H9 (cell line): ENCODE measurements around the gene ENGASE. TPM values are rescaled to one million over a fixed set of nuclear protein-coding genes. Genes with fewer than 3 reads are reported as not detected.

ENCODE experiments used
- DNase-seq: peaks from one replicate; pipeline ENCODE4 v3.0.0-alpha.2; 2017
- H2AFZ ChIP-seq: one replicate; pipeline ENCODE4 v1.6.1; 2013; ENCODE audit warnings: mild to moderate bottlenecking, low read length, control low read depth, moderate library complexity
- H2AK5ac ChIP-seq: 2 replicates; pipeline ENCODE4 v1.6.1; 2013; ENCODE audit warnings: low read length, control low read depth, mixed read lengths; ENCODE audit not compliant: insufficient read length
- H2BK120ac ChIP-seq: one replicate; pipeline ENCODE4 v1.6.1; 2013; ENCODE audit warnings: low read depth, mild to moderate bottlenecking, low read length, control low read depth, inconsistent platforms; ENCODE audit not compliant: poor library complexity, severe bottlenecking
- H2BK12ac ChIP-seq: 2 replicates; pipeline ENCODE4 v1.6.1; 2013; ENCODE audit warnings: low read length, control low read depth, mixed read lengths, low read depth; ENCODE audit not compliant: insufficient read length
- H2BK15ac ChIP-seq: 2 replicates; pipeline ENCODE4 v1.6.1; 2013; ENCODE audit warnings: low read depth, low read length, control low read depth
- H2BK20ac ChIP-seq: one replicate; pipeline ENCODE4 v1.6.1; 2013; ENCODE audit warnings: low read depth, mild to moderate bottlenecking, low read length, control low read depth, inconsistent platforms; ENCODE audit not compliant: poor library complexity, severe bottlenecking
- H2BK5ac ChIP-seq: 2 replicates; pipeline ENCODE4 v1.6.1; 2013; ENCODE audit warnings: low read length, control low read depth, mixed read lengths; ENCODE audit not compliant: insufficient read length
- H3K14ac ChIP-seq: 2 replicates; pipeline ENCODE4 v1.6.1; 2013; ENCODE audit warnings: low read length, control low read depth; ENCODE audit not compliant: insufficient read depth
- H3K18ac ChIP-seq: 2 replicates; pipeline ENCODE4 v1.6.1; 2013; ENCODE audit warnings: low read depth, mild to moderate bottlenecking, mixed read lengths, low read length, control low read depth; ENCODE audit not compliant: insufficient read length
- H3K23ac ChIP-seq: 2 replicates; pipeline ENCODE4 v1.6.1; 2013; ENCODE audit warnings: low read length, control low read depth, mixed read lengths, low read depth; ENCODE audit not compliant: insufficient read length
- H3K23me2 ChIP-seq: 2 replicates; pipeline ENCODE4 v1.6.1; 2013; ENCODE audit warnings: low read depth, mild to moderate bottlenecking, mixed read lengths, low read length, control low read depth; ENCODE audit not compliant: insufficient read length, poor library complexity, severe bottlenecking
- H3K27ac ChIP-seq: 2 replicates; pipeline ENCODE4 v1.5.1; 2013; ENCODE audit warnings: low read length, control low read depth, mixed read lengths, low read depth; ENCODE audit not compliant: insufficient read length
- H3K27me3 ChIP-seq: 2 replicates; pipeline ENCODE4 v1.6.1; 2013; ENCODE audit warnings: low read length, control low read depth, inconsistent platforms; ENCODE audit not compliant: insufficient read depth
- H3K4ac ChIP-seq: 2 replicates; pipeline ENCODE4 v1.6.1; 2013; ENCODE audit warnings: low read depth, mild to moderate bottlenecking, control low read depth, inconsistent platforms, low read length, moderate library complexity
- H3K4me1 ChIP-seq: 2 replicates; pipeline ENCODE4 v1.6.1; 2013; ENCODE audit warnings: low read length, control low read depth, inconsistent platforms; ENCODE audit not compliant: insufficient read depth
- H3K4me2 ChIP-seq: 2 replicates; pipeline ENCODE4 v1.6.1; 2013; ENCODE audit warnings: low read length, control low read depth, mixed read lengths; ENCODE audit not compliant: insufficient read length, insufficient read depth
- H3K56ac ChIP-seq: 2 replicates; pipeline ENCODE4 v1.6.1; 2013; ENCODE audit warnings: low read depth, mild to moderate bottlenecking, mixed read lengths, low read length, control low read depth; ENCODE audit not compliant: insufficient read length
- H3K79me1 ChIP-seq: 2 replicates; pipeline ENCODE4 v1.6.1; 2013; ENCODE audit warnings: low read depth, mild to moderate bottlenecking, moderate library complexity, low read length, control low read depth, inconsistent platforms; ENCODE audit not compliant: insufficient read depth, poor library complexity, severe bottlenecking
- H3K79me2 ChIP-seq: 2 replicates; pipeline ENCODE4 v1.6.1; 2013; ENCODE audit warnings: low read length, control low read depth, inconsistent platforms; ENCODE audit not compliant: insufficient read depth
- H3K9ac ChIP-seq: 2 replicates; pipeline ENCODE4 v1.6.1; 2013; ENCODE audit warnings: low read length, control low read depth, mixed read lengths; ENCODE audit not compliant: insufficient read length; ENCODE audit errors: extremely low read depth
- H3K9me3 ChIP-seq: one replicate; pipeline ENCODE4 v1.6.1; 2013; ENCODE audit warnings: low read depth, low read length, inconsistent platforms; ENCODE audit not compliant: control insufficient read depth
- H3T11ph ChIP-seq: one replicate; pipeline ENCODE4 v1.6.1; 2013; ENCODE audit warnings: mild to moderate bottlenecking, low read length, control low read depth, inconsistent platforms
- H4K20me1 ChIP-seq: one replicate; pipeline ENCODE4 v1.6.1; 2013; ENCODE audit not compliant: control insufficient read depth, insufficient read length, insufficient read depth
- H4K5ac ChIP-seq: 2 replicates; pipeline ENCODE4 v1.6.1; 2013; ENCODE audit warnings: low read depth, mild to moderate bottlenecking, mixed read lengths, low read length, control low read depth; ENCODE audit not compliant: insufficient read length
- H4K8ac ChIP-seq: replicated peaks from 2 replicates; pipeline ENCODE4 v1.6.1; 2013; ENCODE audit warnings: low read length, control low read depth, mixed read lengths, low read depth; ENCODE audit not compliant: insufficient read length
- H4K91ac ChIP-seq: 2 replicates; pipeline ENCODE4 v1.6.1; 2013; ENCODE audit warnings: low read depth, mild to moderate bottlenecking, moderate library complexity, mixed read lengths, low read length, control low read depth; ENCODE audit not compliant: insufficient read length
- H3K27ac Mint-ChIP-seq, 3 experiments: 2 replicates in 2 of 3; 3 replicates in 1 of 3; pipeline ENCODE4 v1.8.0; 2020 to 2021; ENCODE audit warnings: mixed read lengths in 3 of 3, mild to moderate bottlenecking in 1 of 3, moderate library complexity in 1 of 3
- H3K27me3 Mint-ChIP-seq: 2 replicates; pipeline ENCODE4 v1.8.0; 2021; ENCODE audit warnings: low read depth, mild to moderate bottlenecking, moderate library complexity, mixed read lengths
- H3K36me3 Mint-ChIP-seq, 3 experiments: 2 replicates in 2 of 3; 3 replicates in 1 of 3; pipeline ENCODE4 v1.8.0; 2020 to 2021; ENCODE audit warnings: low read depth in 3 of 3, mixed read lengths in 3 of 3; ENCODE audit not compliant: insufficient read depth in 1 of 3
- H3K4me1 Mint-ChIP-seq, 2 experiments: 2 replicates each; pipeline ENCODE4 v1.8.0; 2020; ENCODE audit warnings: mixed read lengths in 2 of 2
- H3K4me3 Mint-ChIP-seq, 2 experiments: 2 replicates in 1 of 2; 3 replicates in 1 of 2; pipeline ENCODE4 v1.8.0; 2020 to 2021; ENCODE audit warnings: mild to moderate bottlenecking in 2 of 2, mixed read lengths in 2 of 2, moderate library complexity in 1 of 2
- H3K9me3 Mint-ChIP-seq, 2 experiments: 2 replicates in 1 of 2; 3 replicates in 1 of 2; pipeline ENCODE4 v1.8.0; 2020; ENCODE audit warnings: mild to moderate bottlenecking in 2 of 2, mixed read lengths in 2 of 2, moderate library complexity in 1 of 2
- WGBS: extraction: QIAGEN DNeasy Blood & Tissue Kit; methylation state at CpG from one replicate; pipeline ENCODE4 v1.1.7; 2013; ENCODE audit warnings: missing lambda C conversion rate, low lambda C conversion rate, mixed read lengths; ENCODE audit not compliant: insufficient read length; ENCODE audit errors: extremely low coverage; 5-methylcytosine and 5-hydroxymethylcytosine counted together
- total RNA-seq: library from RNA; stranded (reverse); gene quantifications from 2 replicates; pipeline ENCODE4 v1.2.1, GENCODE V29; 2021
- TF ChIP-seq, protein P1 (sequence below): fragments of 200-600 bp; sonication (generic); conservative IDR thresholded peaks from 3 replicates; pipeline ENCODE4 v1.8.0; 2021; ENCODE audit warnings: antibody characterized with exemption, mild to moderate bottlenecking

ENGASE gene
- total RNA-seq, 1 experiment from 2014 or later, result 20.6 TPM

GRCh38 chr17:79098282-79098867, 23.8 kb downstream of the ENGASE start:
- H3T11ph ChIP-seq, result no peak overlapping the region
- no peak overlapping the region for H2BK15ac ChIP-seq
- H3K18ac ChIP-seq, result no peak overlapping the region
- H3K79me1 ChIP-seq, result no peaks in the 10 kb centered on the region
- no peak overlapping the region for H3K27ac ChIP-seq
- H2BK5ac ChIP-seq, result no peak overlapping the region
- H3K14ac ChIP-seq, result no peak overlapping the region; the same call in 1 of the 2 replicates
- Mint-ChIP-seq H3K27me3 (no peaks in the 10 kb centered on the region; the same call in 1 of the 2 replicates), H3K4me1 (peaks cover 3 to 14% of the 10 kb centered on the region in 2 experiments; a peak in 2 of 4 replicates), H3K4me3 (peak overlapping the region in 1 of 2 experiments; percentile 22; a peak in 1 of 5 replicates), H3K27ac (no peak overlapping the region), H3K36me3 (no peaks in the 10 kb centered on the region), H3K9me3 (no peaks in the 10 kb centered on the region)
- H4K20me1 ChIP-seq, result no peaks in the 10 kb centered on the region
- no peak overlapping the region for H2AK5ac ChIP-seq
- no peaks in the 10 kb centered on the region for H3K79me2 ChIP-seq
- H2BK12ac ChIP-seq, result no peak overlapping the region
- H3K9ac ChIP-seq, result no peak overlapping the region
- no peak overlapping the region for H3K23ac ChIP-seq
- H4K91ac ChIP-seq, result no peak overlapping the region
- no peaks in the 10 kb centered on the region for H3K23me2 ChIP-seq
- no peak overlapping the region for H4K5ac ChIP-seq
- H3K9me3 ChIP-seq, result no peaks in the 10 kb centered on the region
- H3K4ac ChIP-seq, result no peak overlapping the region
- no peak overlapping the region for H3K4me2 ChIP-seq
- no peak overlapping the region for H2BK20ac ChIP-seq
- H2AFZ ChIP-seq, result no peak overlapping the region
- TF ChIP-seq, protein P1, sequence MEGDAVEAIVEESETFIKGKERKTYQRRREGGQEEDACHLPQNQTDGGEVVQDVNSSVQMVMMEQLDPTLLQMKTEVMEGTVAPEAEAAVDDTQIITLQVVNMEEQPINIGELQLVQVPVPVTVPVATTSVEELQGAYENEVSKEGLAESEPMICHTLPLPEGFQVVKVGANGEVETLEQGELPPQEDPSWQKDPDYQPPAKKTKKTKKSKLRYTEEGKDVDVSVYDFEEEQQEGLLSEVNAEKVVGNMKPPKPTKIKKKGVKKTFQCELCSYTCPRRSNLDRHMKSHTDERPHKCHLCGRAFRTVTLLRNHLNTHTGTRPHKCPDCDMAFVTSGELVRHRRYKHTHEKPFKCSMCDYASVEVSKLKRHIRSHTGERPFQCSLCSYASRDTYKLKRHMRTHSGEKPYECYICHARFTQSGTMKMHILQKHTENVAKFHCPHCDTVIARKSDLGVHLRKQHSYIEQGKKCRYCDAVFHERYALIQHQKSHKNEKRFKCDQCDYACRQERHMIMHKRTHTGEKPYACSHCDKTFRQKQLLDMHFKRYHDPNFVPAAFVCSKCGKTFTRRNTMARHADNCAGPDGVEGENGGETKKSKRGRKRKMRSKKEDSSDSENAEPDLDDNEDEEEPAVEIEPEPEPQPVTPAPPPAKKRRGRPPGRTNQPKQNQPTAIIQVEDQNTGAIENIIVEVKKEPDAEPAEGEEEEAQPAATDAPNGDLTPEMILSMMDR, result peak; percentile 29; the same call in 1 of the 3 replicates
- H3K4me1 ChIP-seq, result no peaks in the 10 kb centered on the region
- no CpG with 5 or more reads among the region's 16 CpGs for WGBS
- H3K27me3 ChIP-seq, result no peaks in the 10 kb centered on the region
- H4K8ac ChIP-seq, result no peak overlapping the region
- peak; percentile 64 for DNase-seq
- no peak overlapping the region for H2BK120ac ChIP-seq
- H3K56ac ChIP-seq, result no peak overlapping the region
